Neural progenitor cell (in vitro differentiated cells): ENCODE measurements around the gene MTX3. TPM values are rescaled to one million over a fixed set of nuclear protein-coding genes. Genes with fewer than 3 reads are reported as not detected.

Source experiments
- DNase-seq: peaks from one replicate; pipeline ENCODE4 v3.0.0-alpha.2; 2016; ENCODE audit warnings: low spot score
- H2AFZ ChIP-seq: fragments of 200-600 bp; sonication (generic); replicated peaks from 2 replicates; pipeline ENCODE4 v1.6.1; 2016; ENCODE audit warnings: antibody characterized with exemption
- H3F3A ChIP-seq: fragments of 200-600 bp; sonication (generic); 2 replicates; pipeline ENCODE4 v1.6.1; 2016; ENCODE audit warnings: antibody characterized with exemption, low read depth
- H3K27ac ChIP-seq: fragments of 200-600 bp; sonication (generic); 2 replicates; pipeline ENCODE4 v1.5.1; 2016; ENCODE audit warnings: mild to moderate bottlenecking
- H3K27me3 ChIP-seq: fragments of 200-600 bp; sonication (generic); 2 replicates; pipeline ENCODE4 v1.6.1; 2016; ENCODE audit warnings: mild to moderate bottlenecking, moderate library complexity
- H3K36me3 ChIP-seq: fragments of 200-600 bp; sonication (generic); 2 replicates; pipeline ENCODE4 v1.5.1; 2016
- H3K4me1 ChIP-seq: fragments of 200-600 bp; sonication (generic); 2 replicates; pipeline ENCODE4 v1.6.1; 2016; ENCODE audit warnings: mixed run types
- H3K4me2 ChIP-seq: fragments of 200-600 bp; sonication (generic); 2 replicates; pipeline ENCODE4 v1.6.1; 2016
- H3K4me3 ChIP-seq: fragments of 200-600 bp; sonication (generic); 2 replicates; pipeline ENCODE4 v1.5.1; 2016
- H3K79me2 ChIP-seq: fragments of 200-600 bp; sonication (generic); 2 replicates; pipeline ENCODE4 v1.6.1; 2016; ENCODE audit warnings: low read depth
- H3K9ac ChIP-seq: fragments of 200-600 bp; sonication (generic); 2 replicates; pipeline ENCODE4 v1.6.1; 2016
- H3K9me3 ChIP-seq: fragments of 200-600 bp; sonication (generic); 2 replicates; pipeline ENCODE4 v1.5.1; 2016; ENCODE audit warnings: low read depth
- H4K20me1 ChIP-seq: fragments of 200-600 bp; sonication (generic); 2 replicates; pipeline ENCODE4 v1.6.1; 2016; ENCODE audit warnings: low read depth
- H3K27ac Mint-ChIP-seq: 3 replicates; pipeline ENCODE4 v1.8.0; 2021; ENCODE audit warnings: mixed read lengths
- H3K27me3 Mint-ChIP-seq: 2 replicates; pipeline ENCODE4 v1.8.0; 2022; ENCODE audit warnings: low read depth, mild to moderate bottlenecking, inconsistent platforms, moderate library complexity, mixed read lengths; ENCODE audit not compliant: insufficient read depth
- H3K36me3 Mint-ChIP-seq: 3 replicates; pipeline ENCODE4 v1.8.0; 2021; ENCODE audit warnings: mixed read lengths
- H3K4me1 Mint-ChIP-seq: 3 replicates; pipeline ENCODE4 v1.8.0; 2021; ENCODE audit warnings: mixed read lengths
- H3K4me3 Mint-ChIP-seq: 3 replicates; pipeline ENCODE4 v1.8.0; 2021; ENCODE audit warnings: mild to moderate bottlenecking, moderate library complexity, mixed read lengths
- H3K9me3 Mint-ChIP-seq: 3 replicates; pipeline ENCODE4 v1.8.0; 2020; ENCODE audit warnings: mixed read lengths
- EZH2 ChIP-seq: fragments of 200-600 bp; sonication (generic); IDR thresholded peaks from 2 replicates; pipeline ENCODE4 v1.6.1; 2017; ENCODE audit warnings: antibody characterized with exemption, mild to moderate bottlenecking, moderate library complexity
- EZH2phosphoT487 ChIP-seq: fragments of 200-600 bp; sonication (generic); IDR thresholded peaks from 2 replicates; pipeline ENCODE4 v1.6.1; 2017; ENCODE audit warnings: antibody characterized with exemption
- total RNA-seq: library from RNA; depleted of rRNA; stranded (reverse); fragments of >200 nt; gene quantifications from 2 replicates; pipeline ENCODE4 v1.2.3, GENCODE V29; 2015; ENCODE audit warnings: low replicate concordance
- TF ChIP-seq, protein P1 (sequence below): fragments of 200-600 bp; sonication (generic); IDR thresholded peaks from 2 replicates; pipeline ENCODE4 v1.5.1; 2017; ENCODE audit warnings: antibody characterized with exemption, mild to moderate bottlenecking

Gene MTX3
- total RNA-seq, 1 donor from 2014 or later: 64.0 TPM

DNA sequence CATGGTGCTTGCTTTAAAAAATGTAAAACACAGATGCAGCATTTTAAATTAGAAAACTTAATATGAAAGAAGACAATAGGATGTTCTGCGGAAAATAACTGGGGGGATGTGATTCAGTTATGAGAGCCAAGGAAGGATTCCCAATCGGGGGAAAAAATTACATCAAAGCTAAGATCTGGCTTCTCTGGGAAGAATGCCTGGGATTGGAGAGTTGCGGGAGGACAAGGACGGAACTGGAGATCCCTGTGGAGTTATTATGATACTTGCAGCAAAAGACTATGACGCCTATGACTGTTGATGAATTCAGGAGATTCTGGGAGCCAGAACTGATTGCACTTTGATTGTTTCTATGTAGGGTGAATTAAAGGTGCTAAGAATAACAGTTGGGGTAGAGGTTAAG is 24.6 kb downstream of the MTX3 start:
- H3K4me1 Mint-ChIP-seq: peaks cover 23% of the 10 kb centered on the region
- H3K79me2 ChIP-seq: no peaks in the 10 kb centered on the region
- no peak overlapping the region for H3K4me3 Mint-ChIP-seq
- no peak overlapping the region for H3K27ac ChIP-seq
- H3K36me3 ChIP-seq: no peaks in the 10 kb centered on the region
- peaks cover 36% of the 10 kb centered on the region for H3F3A ChIP-seq
- no peaks in the 10 kb centered on the region for H3K9me3 ChIP-seq
- no peaks in the 10 kb centered on the region for H3K9me3 Mint-ChIP-seq
- no peak overlapping the region for H3K4me3 ChIP-seq
- no peaks in the 10 kb centered on the region for H3K27me3 ChIP-seq
- no peak overlapping the region for H3K4me2 ChIP-seq
- TF ChIP-seq, protein P1, sequence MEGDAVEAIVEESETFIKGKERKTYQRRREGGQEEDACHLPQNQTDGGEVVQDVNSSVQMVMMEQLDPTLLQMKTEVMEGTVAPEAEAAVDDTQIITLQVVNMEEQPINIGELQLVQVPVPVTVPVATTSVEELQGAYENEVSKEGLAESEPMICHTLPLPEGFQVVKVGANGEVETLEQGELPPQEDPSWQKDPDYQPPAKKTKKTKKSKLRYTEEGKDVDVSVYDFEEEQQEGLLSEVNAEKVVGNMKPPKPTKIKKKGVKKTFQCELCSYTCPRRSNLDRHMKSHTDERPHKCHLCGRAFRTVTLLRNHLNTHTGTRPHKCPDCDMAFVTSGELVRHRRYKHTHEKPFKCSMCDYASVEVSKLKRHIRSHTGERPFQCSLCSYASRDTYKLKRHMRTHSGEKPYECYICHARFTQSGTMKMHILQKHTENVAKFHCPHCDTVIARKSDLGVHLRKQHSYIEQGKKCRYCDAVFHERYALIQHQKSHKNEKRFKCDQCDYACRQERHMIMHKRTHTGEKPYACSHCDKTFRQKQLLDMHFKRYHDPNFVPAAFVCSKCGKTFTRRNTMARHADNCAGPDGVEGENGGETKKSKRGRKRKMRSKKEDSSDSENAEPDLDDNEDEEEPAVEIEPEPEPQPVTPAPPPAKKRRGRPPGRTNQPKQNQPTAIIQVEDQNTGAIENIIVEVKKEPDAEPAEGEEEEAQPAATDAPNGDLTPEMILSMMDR: no peak
- TF ChIP-seq EZH2: no peak
- no peak for TF ChIP-seq EZH2phosphoT487
- H2AFZ ChIP-seq: no peak overlapping the region
- no peak for DNase-seq
- no peaks in the 10 kb centered on the region for H4K20me1 ChIP-seq
- peaks cover 56% of the 10 kb centered on the region for H3K4me1 ChIP-seq
- H3K27ac Mint-ChIP-seq: no peak overlapping the region
- H3K27me3 Mint-ChIP-seq: peaks cover 4% of the 10 kb centered on the region
- H3K36me3 Mint-ChIP-seq: no peaks in the 10 kb centered on the region
- no peak overlapping the region for H3K9ac ChIP-seq

DNA sequence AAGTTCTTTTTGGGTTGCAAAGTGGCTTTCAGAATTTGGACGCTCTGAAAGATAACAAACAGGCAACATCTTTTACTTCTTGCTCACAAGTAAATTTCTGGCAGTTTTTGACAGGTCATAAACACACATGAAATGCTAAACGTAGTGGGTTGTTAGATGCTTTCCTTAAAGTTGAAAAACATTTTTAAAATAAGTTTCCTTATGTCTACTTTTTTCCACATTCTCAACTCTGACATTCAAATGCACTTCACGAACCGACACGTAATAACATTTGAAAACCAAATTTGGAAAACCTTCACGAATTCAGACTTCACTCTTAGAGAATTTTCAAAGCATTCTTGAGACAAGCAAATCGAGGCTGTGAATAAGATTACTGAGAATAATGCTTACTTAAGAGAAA is 26.9 kb downstream of the MTX3 start:
- TF ChIP-seq EZH2 (no peak), EZH2phosphoT487 (no peak)
- TF ChIP-seq, protein P1: no peak
- H2AFZ ChIP-seq: no peak overlapping the region
- H3K9ac ChIP-seq: no peak overlapping the region
- no peaks in the 10 kb centered on the region for H3K79me2 ChIP-seq
- H3K4me1 ChIP-seq: peaks cover 67% of the 10 kb centered on the region
- no peak overlapping the region for H3K27ac ChIP-seq
- Mint-ChIP-seq H3K27ac (no peak overlapping the region), H3K36me3 (no peaks in the 10 kb centered on the region), H3K9me3 (no peaks in the 10 kb centered on the region), H3K27me3 (no peaks in the 10 kb centered on the region), H3K4me3 (no peak overlapping the region), H3K4me1 (peaks cover 23% of the 10 kb centered on the region)
- H3K4me3 ChIP-seq: no peak overlapping the region
- DNase-seq: no peak
- H3K36me3 ChIP-seq: no peaks in the 10 kb centered on the region
- no peak overlapping the region for H3K4me2 ChIP-seq
- H4K20me1 ChIP-seq: no peaks in the 10 kb centered on the region
- peaks cover 44% of the 10 kb centered on the region for H3F3A ChIP-seq
- no peaks in the 10 kb centered on the region for H3K9me3 ChIP-seq
- no peaks in the 10 kb centered on the region for H3K27me3 ChIP-seq

DNA sequence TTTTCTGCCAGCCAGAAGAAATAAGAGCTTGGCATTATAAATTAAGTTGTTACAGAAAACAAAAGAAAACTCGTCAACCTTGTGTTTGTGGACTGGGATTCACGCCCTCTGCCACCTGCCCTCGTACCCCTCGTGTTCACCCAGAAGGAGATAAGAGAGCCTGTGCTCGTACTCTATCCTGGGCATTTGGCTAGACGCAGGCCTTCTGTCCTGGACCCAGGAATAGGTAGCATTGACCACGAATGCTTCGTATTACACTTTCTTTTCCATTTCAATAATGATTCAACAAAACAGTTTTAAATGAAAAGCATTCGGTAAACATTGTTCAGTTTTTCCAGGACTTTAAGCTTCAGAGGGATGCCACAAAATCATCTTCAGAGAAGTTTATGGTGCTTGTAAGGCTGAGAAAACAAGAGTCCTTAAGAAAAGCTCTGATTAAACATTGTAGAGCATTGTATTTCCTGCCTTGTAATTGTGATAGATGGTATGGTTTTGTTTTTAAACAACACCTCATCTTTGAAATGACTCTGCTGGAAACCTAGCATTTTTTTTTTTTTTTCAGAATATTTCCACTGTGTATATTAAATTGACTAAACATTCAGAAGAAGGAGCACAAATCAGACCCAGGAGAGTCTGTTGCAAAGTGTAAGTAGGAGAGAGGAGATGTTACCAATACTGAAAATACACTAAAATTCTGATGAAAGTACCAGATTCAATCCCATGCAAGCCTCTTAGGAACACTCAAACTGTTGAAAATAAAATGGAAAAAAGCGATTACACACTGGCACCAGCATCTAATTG is 27.6 kb downstream of the MTX3 start:
- H3K36me3 ChIP-seq: no peaks in the 10 kb centered on the region
- peaks cover 74% of the 10 kb centered on the region for H3K4me1 ChIP-seq
- no peak for TF ChIP-seq EZH2phosphoT487
- TF ChIP-seq, protein P1: no peak
- no peak for TF ChIP-seq EZH2
- peak overlapping the region; percentile 73 for H3K4me2 ChIP-seq
- Mint-ChIP-seq H3K36me3 (no peaks in the 10 kb centered on the region), H3K27me3 (no peaks in the 10 kb centered on the region), H3K9me3 (peaks cover 3% of the 10 kb centered on the region), H3K4me3 (no peak overlapping the region), H3K4me1 (peaks cover 23% of the 10 kb centered on the region), H3K27ac (no peak overlapping the region)
- no peak for DNase-seq
- H3K9ac ChIP-seq: no peak overlapping the region
- H3K4me3 ChIP-seq: no peak overlapping the region
- no peaks in the 10 kb centered on the region for H4K20me1 ChIP-seq
- H2AFZ ChIP-seq: no peak overlapping the region
- H3K27me3 ChIP-seq: no peaks in the 10 kb centered on the region
- H3F3A ChIP-seq: peaks cover 48% of the 10 kb centered on the region
- H3K27ac ChIP-seq: peak overlapping the region; percentile 96
- no peaks in the 10 kb centered on the region for H3K79me2 ChIP-seq
- no peaks in the 10 kb centered on the region for H3K9me3 ChIP-seq
